ENCODE results near the gene UPP2. TPM values are rescaled to one million over a fixed set of nuclear protein-coding genes. Genes with fewer than 3 reads are reported as not detected.

Gene UPP2
- total and polyA plus RNA-seq, 2 of the 8 experiments (the other 6 are each of a cell fraction or from before 2014, with no cell fraction given), result not detected

- no peak overlapping the region for H2BK120ac ChIP-seq (replicated peaks; ENCODE audit: low read depth, low read length)
- no peak overlapping the region for H3K27ac ChIP-seq (ENCODE audit: low read depth, low read length)
- no peak overlapping the region for H4K91ac ChIP-seq (replicated peaks; ENCODE audit: insufficient read length, low read length)
- no peak overlapping the region for H3K4me3 ChIP-seq (ENCODE audit: extremely low read depth in 1 of 4, insufficient read depth in 2 of 4, low read depth in 3 of 4, low read length in 4 of 4)
- no peak overlapping the region for H3K56ac ChIP-seq (replicated peaks; ENCODE audit: insufficient read length, low read depth, low read length)
- no peaks in the 10 kb centered on the region for H3K79me2 ChIP-seq (ENCODE audit: control insufficient read depth in 1 of 2, insufficient read depth in 2 of 2, low read length in 2 of 2)
- no peaks in the 10 kb centered on the region; the same call in 1 of the 2 replicates for H3K23me2 ChIP-seq (ENCODE audit: low read depth, low read length)
- no peaks in the 10 kb centered on the region for H4K20me1 ChIP-seq (replicated peaks in 1 of 2; ENCODE audit: control insufficient read depth in 1 of 2, insufficient read depth in 2 of 2, low read length in 2 of 2)
- no peak for FAIRE-seq
- POLR2A ChIA-PET (ENCODE audit: partially characterized antibody), result no interaction called here
- WGBS, 2 experiments (ENCODE audit: extremely low coverage in 1 of 2, insufficient coverage in 1 of 2, insufficient read length in 1 of 2, insufficient replicate concordance in 2 of 2, low coverage in 1 of 2, low lambda C conversion rate in 2 of 2, missing lambda C conversion rate in 1 of 2), result 88% methylated on average over 2 of the region's 2 CpGs; no CpG with 5 or more reads in 1 of the 2 experiments
- no peak overlapping the region for H2BK5ac ChIP-seq (ENCODE audit: low read depth, low read length)
- H3K79me1 ChIP-seq (ENCODE audit: low read depth, low read length), result no peaks in the 10 kb centered on the region
- no peaks in the 10 kb centered on the region for H3K36me3 ChIP-seq (ENCODE audit: control insufficient read depth in 2 of 4, insufficient read depth in 4 of 4, low read length in 3 of 4)
- no peak overlapping the region for H3K18ac ChIP-seq (ENCODE audit: extremely low read depth, low read length)
- H4K8ac ChIP-seq (ENCODE audit: extremely low read depth, insufficient read depth, low read length), result no peak overlapping the region
- H2AFZ ChIP-seq (ENCODE audit: low read length), result no peak overlapping the region
- DNase-seq (ENCODE audit: low read depth in 1 of 2, low spot score in 2 of 2), result no peak
- H3K4ac ChIP-seq (replicated peaks; ENCODE audit: insufficient read length, low read depth, low read length), result no peak overlapping the region
- no peak overlapping the region for H2BK15ac ChIP-seq (ENCODE audit: low read length)
- H3K14ac ChIP-seq (ENCODE audit: insufficient read length), result no peak overlapping the region
- no peak overlapping the region for H2BK20ac ChIP-seq (ENCODE audit: low read length)
- TF ChIP-seq NRF1 (IDR thresholded peaks at IDR 0.05; ENCODE audit: low read depth, low read length), result no peak
- TF ChIP-seq JUND (IDR thresholded peaks at IDR 0.05; ENCODE audit: low read length), result no peak
- no peak for TF ChIP-seq TAF7 (optimal IDR thresholded peaks at IDR 0.05; ENCODE audit: borderline replicate concordance, low read depth, low read length)
- no peak for TF ChIP-seq RNF2 (IDR thresholded peaks at IDR 0.05; ENCODE audit: borderline replicate concordance, low read depth, low read length, missing control alignments, poor library complexity, severe bottlenecking)
- no peak for TF ChIP-seq MAX (IDR thresholded peaks at IDR 0.05)
- TF ChIP-seq POLR2AphosphoS5 (IDR thresholded peaks at IDR 0.05; ENCODE audit: low read depth, low read length), result no peak
- no peak for TF ChIP-seq GTF2F1 (IDR thresholded peaks at IDR 0.05; ENCODE audit: borderline replicate concordance, low read depth, low read length)
- TF ChIP-seq CHD2 (IDR thresholded peaks at IDR 0.05; ENCODE audit: low read length), result no peak
- TF ChIP-seq HDAC2 (IDR thresholded peaks at IDR 0.05; ENCODE audit: borderline replicate concordance in 1 of 2, low read depth in 2 of 2, low read length in 2 of 2), result no peak
- TF ChIP-seq TEAD4 (IDR thresholded peaks at IDR 0.05; ENCODE audit: low read depth, low read length), result no peak
- no peak for TF ChIP-seq EP300 (IDR thresholded peaks at IDR 0.05; ENCODE audit: borderline replicate concordance in 1 of 2, low read depth in 2 of 2, low read length in 2 of 2)
- TF ChIP-seq SP1 (IDR thresholded peaks at IDR 0.05; ENCODE audit: low read depth, low read length), result no peak
- no peaks in the 10 kb centered on the region for H3K27me3 ChIP-seq (replicated peaks in 1 of 4; ENCODE audit: control insufficient read depth in 3 of 4, extremely low read depth in 1 of 4, insufficient read depth in 3 of 4, low read length in 3 of 4)
- no peak overlapping the region for H2BK12ac ChIP-seq (ENCODE audit: low read depth, low read length)
- no peak overlapping the region for H3K4me2 ChIP-seq (ENCODE audit: insufficient read depth in 1 of 2, low read depth in 2 of 2, low read length in 2 of 2)
- H3K9me3 ChIP-seq (ENCODE audit: insufficient read depth in 2 of 2, low read depth in 1 of 2, low read length in 1 of 2), result no peaks in the 10 kb centered on the region
- no peak overlapping the region for H3K9ac ChIP-seq (replicated peaks in 1 of 4; ENCODE audit: extremely low read depth in 1 of 4, low read depth in 3 of 4, low read length in 3 of 4)
- CTCF ChIA-PET (ENCODE audit: partially characterized antibody), result interaction anchor here (0.9 kb wide), 1 partner anchor 61 kb away, joined by 3 read pairs; no protein-coding TSS in a partner anchor
- H3K23ac ChIP-seq (ENCODE audit: insufficient read length), result no peak overlapping the region
- H4K5ac ChIP-seq (ENCODE audit: insufficient read length, low read depth, low read length), result no peak overlapping the region
- peaks cover 0 to 2% (median under 1%) of the 10 kb centered on the region in 4 experiments; a peak in 3 of 7 replicates for H3K4me1 ChIP-seq (replicated peaks in 1 of 4; ENCODE audit: control insufficient read depth in 3 of 4, insufficient read depth in 4 of 4, low read length in 3 of 4)
- no peak overlapping the region for H2AK5ac ChIP-seq (ENCODE audit: low read depth, low read length)
These were observed 29.3 kb downstream of the UPP2 start for GRCh38 chr2:158130832-158131473.
